HepG2 (cell line): ENCODE measurements around the gene REEP2. TPM values are rescaled to one million over a fixed set of nuclear protein-coding genes. Genes with fewer than 3 reads are reported as not detected.

Experiments
- AGO1 ChIP-seq: fragments of 200-400 bp; formaldehyde crosslinking; IDR thresholded peaks from 2 replicates; pipeline ENCODE4 v1.6.1; 2017; ENCODE audit warnings: mild to moderate bottlenecking, low read depth, low read length, moderate library complexity; ENCODE audit not compliant: poor library complexity, severe bottlenecking
- BCLAF1 ChIP-seq: fragments of 450-650 bp; IDR thresholded peaks from 2 replicates; pipeline ENCODE4 v1.6.1; 2017; ENCODE audit warnings: mild to moderate bottlenecking
- BORCS8-MEF2B ChIP-seq: sonication (generic); formaldehyde crosslinking; IDR thresholded peaks from 2 replicates; pipeline ENCODE4 v1.8.0; 2022; ENCODE audit warnings: mild to moderate bottlenecking, missing genetic modification reagents
- FOXA3 ChIP-seq: IDR thresholded peaks from 2 replicates; pipeline ENCODE4 v1.6.1; 2016; ENCODE audit warnings: missing genetic modification reagents, missing compliant biosample characterization
- HOMEZ ChIP-seq: IDR thresholded peaks from 2 replicates; pipeline ENCODE4 v1.6.1; 2016; ENCODE audit warnings: low read depth
- KLF9 ChIP-seq: IDR thresholded peaks from 2 replicates; pipeline ENCODE4 v1.6.1; 2016; ENCODE audit warnings: low read depth
- RAD21 ChIP-seq: fragments of 450-650 bp; formaldehyde crosslinking; IDR thresholded peaks from 2 replicates; pipeline ENCODE4 v1.5.0; 2020; ENCODE audit warnings: mild to moderate bottlenecking
- RBM39 ChIP-seq: fragments of 200-400 bp; formaldehyde crosslinking; IDR thresholded peaks from one replicate; pipeline ENCODE4 v1.6.1; 2018; ENCODE audit warnings: antibody characterized with exemption, mild to moderate bottlenecking, low read depth, low read length; ENCODE audit not compliant: poor library complexity, severe bottlenecking
- TCF7L2 ChIP-seq: IDR thresholded peaks from 2 replicates; pipeline ENCODE4 v1.6.1; 2011; ENCODE audit warnings: mild to moderate bottlenecking, low read depth, low read length, moderate library complexity
- TFE3 ChIP-seq: IDR thresholded peaks from 2 replicates; pipeline ENCODE4 v1.6.1; 2016
- TGIF2 ChIP-seq: IDR thresholded peaks from 2 replicates; pipeline ENCODE4 v1.6.1; 2016; ENCODE audit warnings: control low read depth, missing compliant biosample characterization
- THRA ChIP-seq: sonication (generic); formaldehyde crosslinking; IDR thresholded peaks from 2 replicates; pipeline ENCODE4 v1.4.0; 2020; ENCODE audit warnings: missing genetic modification reagents, borderline replicate concordance
- ZIK1 ChIP-seq: sonication (generic); formaldehyde crosslinking; IDR thresholded peaks from 2 replicates; pipeline ENCODE4 v1.5.0; 2020; ENCODE audit warnings: mild to moderate bottlenecking, low read depth, missing genetic modification reagents, borderline replicate concordance
- ZNF496 ChIP-seq: sonication (generic); formaldehyde crosslinking; IDR thresholded peaks from 2 replicates; pipeline ENCODE4 v1.8.1; 2023; ENCODE audit warnings: mild to moderate bottlenecking, moderate library complexity, missing genetic modification reagents; ENCODE audit not compliant: insufficient replicate concordance
- ZNF572 ChIP-seq: sonication (generic); formaldehyde crosslinking; IDR thresholded peaks from 2 replicates; pipeline ENCODE4 v1.5.1; 2020; ENCODE audit warnings: mild to moderate bottlenecking, missing genetic modification reagents
- ZNF598 ChIP-seq: sonication (generic); formaldehyde crosslinking; IDR thresholded peaks from 2 replicates; pipeline ENCODE4 v1.5.1; 2020; ENCODE audit warnings: mild to moderate bottlenecking, missing genetic modification reagents, borderline replicate concordance
- ZNF761 ChIP-seq: sonication (generic); formaldehyde crosslinking; conservative IDR thresholded peaks from 2 replicates; pipeline ENCODE4 v1.4.0; 2020; ENCODE audit warnings: mild to moderate bottlenecking, missing genetic modification reagents
- ZNF777 ChIP-seq: sonication (generic); formaldehyde crosslinking; IDR thresholded peaks from 2 replicates; pipeline ENCODE4 v1.4.0; 2020; ENCODE audit warnings: missing genetic modification reagents
- polyA plus RNA-seq, 8 experiments: library from polyadenylated mRNA; depleted of rRNA in 3 of 8; stranded (reverse) in 7 of 8; unstranded in 1 of 8; fragments of >200 nt; fragmentation: Illumina TruSeq in 4 of 8; extraction: Trizol in 4 of 8; gene quantifications; 2 replicates each; pipeline versions ENCODE4 v1.2.1 to v1.2.3, GENCODE V29; 2011 to 2016; ENCODE audit warnings: low read depth in 4 of 8, missing spikeins in 1 of 8, mixed read lengths in 1 of 8; ENCODE audit not compliant: insufficient read depth in 1 of 8
- total RNA-seq, 5 experiments: library from RNA; depleted of rRNA; stranded (reverse); fragments of >200 nt; fragmentation: Illumina TruSeq; extraction: Trizol; gene quantifications; 2 replicates each; pipeline ENCODE4 v1.2.3, GENCODE V29; 2016; ENCODE audit warnings: low read depth in 1 of 5

REEP2 gene
- total and polyA plus RNA-seq, 2 of the 13 experiments (the other 11 are each of a cell fraction or from before 2014, with no cell fraction given) = 5.3 to 7.8 TPM

GRCh38 chr5:138465261-138466124 is 26.6 kb downstream of the REEP2 start, which contains the start of gene EGR1 (continued):
- TF ChIP-seq BCLAF1 (no peak), RBM39 (peak; percentile 100), ZIK1 (CRISPR knock-in tag) (no peak; the same call in 1 of the 2 replicates), TGIF2 (CRISPR knock-in tag) (0 out of 2 replicates have a peak, but pooled peaks have one; percentile 6), BORCS8-MEF2B (CRISPR knock-in tag) (no peak), THRA (0 out of 2 replicates have a peak, but pooled peaks have one; percentile 18), TCF7L2 (no peak), RAD21 (CRISPR knock-in tag) (peak; percentile 56; the same call in 1 of the 2 replicates), ZNF572 (CRISPR knock-in tag) (no peak), TFE3 (CRISPR knock-in tag) (no peak; the same call in 1 of the 2 replicates), HOMEZ (no peak), ZNF761 (CRISPR knock-in tag) (no peak), KLF9 (no peak), ZNF496 (CRISPR knock-in tag) (no peak), FOXA3 (CRISPR knock-in tag) (no peak), ZNF598 (CRISPR knock-in tag) (no peak), AGO1 (no peak), ZNF777 (CRISPR knock-in tag) (no peak)
